ENCODE data around the gene PPP2R2C. TPM values are rescaled to one million over a fixed set of nuclear protein-coding genes. Genes with fewer than 3 reads are reported as not detected.

The PPP2R2C gene
- total and polyA plus RNA-seq, 2 experiments from 2014 or later, result 1.3 to 9.2 TPM

- TF ChIP-seq CTCF (conservative IDR thresholded peaks at IDR 0.05; ENCODE audit: low read depth in 2 of 2) (no peak), EZH2phosphoT487 (IDR thresholded peaks at IDR 0.05; ENCODE audit: unreplicated experiment) (no peak)
These were observed 190.1 kb downstream of the PPP2R2C start (continued) for GRCh38 chr4:6282314-6282771.

- H3K36me3 ChIP-seq (ENCODE audit: insufficient read depth), result no peaks in the 10 kb centered on the region
- H3K4me1 ChIP-seq (ENCODE audit: insufficient read depth), result no peaks in the 10 kb centered on the region
- no peak for ATAC-seq
- no peaks in the 10 kb centered on the region for H3F3A ChIP-seq (replicated peaks; ENCODE audit: low read depth)
- H3K9me2 ChIP-seq (ENCODE audit: insufficient read depth), result no peaks in the 10 kb centered on the region
- H3K79me2 ChIP-seq (replicated peaks; ENCODE audit: insufficient read depth), result no peaks in the 10 kb centered on the region; the same call in 1 of the 2 replicates
- H3K27ac Mint-ChIP-seq, result no peak overlapping the region; the same call in 1 of the 2 replicates
- H3K27me3 Mint-ChIP-seq (ENCODE audit: insufficient read depth, low read depth, poor library complexity), result peaks cover 5% of the 10 kb centered on the region
- H3K27ac ChIP-seq (ENCODE audit: low read depth), result no peak overlapping the region
- no peaks in the 10 kb centered on the region for H3K36me3 Mint-ChIP-seq (ENCODE audit: low read depth)
- no peaks in the 10 kb centered on the region; the same call in 2 of the 3 replicates for H3K9me3 Mint-ChIP-seq
- H3K4me3 ChIP-seq, result no peak overlapping the region
- no peak overlapping the region for H2AFZ ChIP-seq
- no peak overlapping the region for H3K4me3 Mint-ChIP-seq
- H4K20me1 ChIP-seq (replicated peaks; ENCODE audit: insufficient read depth), result 0 out of 2 replicates have a peak, but pooled peaks cover 9% of the 10 kb centered on the region
- no peak for DNase-seq (ENCODE audit: low spot score)
- no peak overlapping the region for H3K4me2 ChIP-seq
- H3K4me1 Mint-ChIP-seq, result no peaks in the 10 kb centered on the region; the same call in 2 of the 3 replicates
- no peaks in the 10 kb centered on the region for H3K27me3 ChIP-seq (ENCODE audit: insufficient read depth)
- TF ChIP-seq CTCF (conservative IDR thresholded peaks at IDR 0.05; ENCODE audit: low read depth in 2 of 2) (no peak), ETS1 (IDR thresholded peaks at IDR 0.05) (no peak), JUNB (IDR thresholded peaks at IDR 0.05; ENCODE audit: unreplicated experiment) (no peak), EZH2phosphoT487 (IDR thresholded peaks at IDR 0.05; ENCODE audit: unreplicated experiment) (no peak), ZNF331 (CRISPR knock-in tag; IDR thresholded peaks at IDR 0.05; ENCODE audit: low read depth) (no peak), NANOG (IDR thresholded peaks at IDR 0.05; ENCODE audit: borderline replicate concordance) (no peak), EZH2 (IDR thresholded peaks at IDR 0.05; ENCODE audit: low read depth, unreplicated experiment) (no peak), REST (IDR thresholded peaks at IDR 0.05; ENCODE audit: unreplicated experiment) (no peak), POLR2AphosphoS5 (IDR thresholded peaks at IDR 0.05; ENCODE audit: low read depth) (no peak), ZNF114 (CRISPR knock-in tag; IDR thresholded peaks at IDR 0.05) (no peak), CREB1 (CRISPR knock-in tag; IDR thresholded peaks at IDR 0.05; ENCODE audit: low read depth) (no peak)
These were observed 190.7 kb downstream of the PPP2R2C start for GRCh38 chr4:6281436-6282313.

Data from GM23338 (cell line).